ENCODE results near the gene USP53.

DNA sequence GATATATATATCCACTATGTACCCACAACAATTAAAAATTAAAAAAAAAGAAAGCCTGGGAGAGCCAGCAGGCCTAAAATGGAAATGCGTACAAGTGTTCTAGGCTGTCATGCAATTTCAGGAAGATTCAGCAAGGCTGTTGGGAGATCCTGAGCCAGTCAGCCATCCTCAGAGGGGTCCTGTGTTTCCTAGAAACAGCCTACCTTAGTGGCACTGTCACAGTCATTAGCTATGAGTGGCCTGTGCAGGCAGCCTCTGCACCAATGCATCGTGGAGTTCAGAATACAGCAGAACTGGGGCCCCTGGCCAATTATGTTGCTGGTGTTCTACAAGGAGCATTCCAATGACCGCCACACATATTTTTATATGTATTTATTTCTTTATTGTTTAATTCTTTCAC is 21.0 kb upstream of the USP53 start:
- TF ChIP-seq ZNF138 (CRISPR knock-in tag; IDR thresholded peaks at IDR 0.05; ENCODE audit: low read depth) (no peak), MBD4 (IDR thresholded peaks at IDR 0.05; ENCODE audit: borderline replicate concordance, low read length) (no peak)
- TF ChIP-seq, protein P1, sequence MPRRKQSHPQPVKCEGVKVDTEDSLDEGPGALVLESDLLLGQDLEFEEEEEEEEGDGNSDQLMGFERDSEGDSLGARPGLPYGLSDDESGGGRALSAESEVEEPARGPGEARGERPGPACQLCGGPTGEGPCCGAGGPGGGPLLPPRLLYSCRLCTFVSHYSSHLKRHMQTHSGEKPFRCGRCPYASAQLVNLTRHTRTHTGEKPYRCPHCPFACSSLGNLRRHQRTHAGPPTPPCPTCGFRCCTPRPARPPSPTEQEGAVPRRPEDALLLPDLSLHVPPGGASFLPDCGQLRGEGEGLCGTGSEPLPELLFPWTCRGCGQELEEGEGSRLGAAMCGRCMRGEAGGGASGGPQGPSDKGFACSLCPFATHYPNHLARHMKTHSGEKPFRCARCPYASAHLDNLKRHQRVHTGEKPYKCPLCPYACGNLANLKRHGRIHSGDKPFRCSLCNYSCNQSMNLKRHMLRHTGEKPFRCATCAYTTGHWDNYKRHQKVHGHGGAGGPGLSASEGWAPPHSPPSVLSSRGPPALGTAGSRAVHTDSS (CRISPR knock-in tag; conservative IDR thresholded peaks at IDR 0.05) = no peak
- TF ChIP-seq, protein P2, sequence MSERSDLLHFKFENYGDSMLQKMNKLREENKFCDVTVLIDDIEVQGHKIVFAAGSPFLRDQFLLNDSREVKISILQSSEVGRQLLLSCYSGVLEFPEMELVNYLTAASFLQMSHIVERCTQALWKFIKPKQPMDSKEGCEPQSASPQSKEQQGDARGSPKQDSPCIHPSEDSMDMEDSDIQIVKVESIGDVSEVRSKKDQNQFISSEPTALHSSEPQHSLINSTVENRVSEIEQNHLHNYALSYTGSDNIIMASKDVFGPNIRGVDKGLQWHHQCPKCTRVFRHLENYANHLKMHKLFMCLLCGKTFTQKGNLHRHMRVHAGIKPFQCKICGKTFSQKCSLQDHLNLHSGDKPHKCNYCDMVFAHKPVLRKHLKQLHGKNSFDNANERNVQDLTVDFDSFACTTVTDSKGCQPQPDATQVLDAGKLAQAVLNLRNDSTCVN (CRISPR knock-in tag; IDR thresholded peaks at IDR 0.05; ENCODE audit: borderline replicate concordance) = no peak
- TF ChIP-seq, protein P3, sequence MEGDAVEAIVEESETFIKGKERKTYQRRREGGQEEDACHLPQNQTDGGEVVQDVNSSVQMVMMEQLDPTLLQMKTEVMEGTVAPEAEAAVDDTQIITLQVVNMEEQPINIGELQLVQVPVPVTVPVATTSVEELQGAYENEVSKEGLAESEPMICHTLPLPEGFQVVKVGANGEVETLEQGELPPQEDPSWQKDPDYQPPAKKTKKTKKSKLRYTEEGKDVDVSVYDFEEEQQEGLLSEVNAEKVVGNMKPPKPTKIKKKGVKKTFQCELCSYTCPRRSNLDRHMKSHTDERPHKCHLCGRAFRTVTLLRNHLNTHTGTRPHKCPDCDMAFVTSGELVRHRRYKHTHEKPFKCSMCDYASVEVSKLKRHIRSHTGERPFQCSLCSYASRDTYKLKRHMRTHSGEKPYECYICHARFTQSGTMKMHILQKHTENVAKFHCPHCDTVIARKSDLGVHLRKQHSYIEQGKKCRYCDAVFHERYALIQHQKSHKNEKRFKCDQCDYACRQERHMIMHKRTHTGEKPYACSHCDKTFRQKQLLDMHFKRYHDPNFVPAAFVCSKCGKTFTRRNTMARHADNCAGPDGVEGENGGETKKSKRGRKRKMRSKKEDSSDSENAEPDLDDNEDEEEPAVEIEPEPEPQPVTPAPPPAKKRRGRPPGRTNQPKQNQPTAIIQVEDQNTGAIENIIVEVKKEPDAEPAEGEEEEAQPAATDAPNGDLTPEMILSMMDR (CRISPR knock-in tag; IDR thresholded peaks at IDR 0.05) = no peak
